IMR-90 (cell line): ENCODE measurements around the gene ADGRB3. TPM values are rescaled to one million over a fixed set of nuclear protein-coding genes. Genes with fewer than 3 reads are reported as not detected.
"Not testable (repeated sequence)": the region's sequence is repeated elsewhere in the genome, so short reads cannot be mapped to it uniquely, and the experiment has no call there.

Source experiments
- ATAC-seq: fragments of 200-7000 bp; cut with Tn5 transposase; 2 replicates; pipeline ENCODE4 v1.9.1; 2020; ENCODE audit warnings: low read depth, mild to moderate bottlenecking, moderate library complexity
- BruUV-seq: library from RNA; stranded (reverse); fragments of 400-500 nt; replicated peaks from 2 replicates; lab custom pipeline; 2021; lab: Mats Ljungman, UMichigan
- CTCF ChIA-PET: fragments of 300-600 bp; formaldehyde crosslinking; extraction: SDS; loops from one replicate; lab custom pipeline; 2021; ENCODE audit warnings: antibody characterized with exemption; lab: Yijun Ruan, JAX
- POLR2A ChIA-PET: fragments of 300-600 bp; sonication (Branson Sonifier 250); formaldehyde crosslinking; loops from one replicate; lab custom pipeline; 2022; ENCODE audit warnings: antibody characterized with exemption; ENCODE audit not compliant: unreplicated experiment; lab: Charles Lee
- DNase-seq: peaks from one replicate; pipeline ENCODE4 v3.0.0; 2013
- H2AFZ ChIP-seq: replicated peaks from 2 replicates; pipeline ENCODE3; 2013; ENCODE audit warnings: low read length, mild to moderate bottlenecking; ENCODE audit not compliant: poor library complexity
- H2AK5ac ChIP-seq: 2 replicates; pipeline ENCODE4 v1.6.1; 2013; ENCODE audit warnings: low read depth, low read length, inconsistent platforms
- H2AK9ac ChIP-seq: replicated peaks from 2 replicates; pipeline ENCODE3; 2013; ENCODE audit warnings: mild to moderate bottlenecking, low read depth, low read length, moderate library complexity; ENCODE audit not compliant: poor library complexity
- H2BK120ac ChIP-seq: 2 replicates; pipeline ENCODE4 v1.6.1; 2013; ENCODE audit warnings: low read depth, low read length, inconsistent platforms
- H2BK15ac ChIP-seq: 3 replicates; pipeline ENCODE4 v1.6.1; 2013; ENCODE audit warnings: low read depth, low read length, inconsistent platforms
- H2BK20ac ChIP-seq: 2 replicates; pipeline ENCODE4 v1.6.1; 2013; ENCODE audit warnings: low read depth, mild to moderate bottlenecking, inconsistent platforms, low read length, moderate library complexity
- H2BK5ac ChIP-seq: 2 replicates; pipeline ENCODE4 v1.6.1; 2013; ENCODE audit warnings: mild to moderate bottlenecking, low read depth, low read length, inconsistent platforms; ENCODE audit not compliant: poor library complexity, severe bottlenecking
- H3K14ac ChIP-seq: replicated peaks from 2 replicates; pipeline ENCODE4 v1.6.1; 2013; ENCODE audit warnings: low read depth, low read length, inconsistent platforms
- H3K18ac ChIP-seq: 2 replicates; pipeline ENCODE4 v1.6.1; 2013; ENCODE audit warnings: low read depth, low read length, control low read depth
- H3K23ac ChIP-seq: 2 replicates; pipeline ENCODE4 v1.6.1; 2013; ENCODE audit warnings: low read depth, low read length, inconsistent platforms
- H3K27ac ChIP-seq: 2 replicates; pipeline ENCODE4 v1.5.1; 2013; ENCODE audit warnings: mild to moderate bottlenecking, control low read depth, low read length; ENCODE audit not compliant: insufficient read depth
- H3K27me3 ChIP-seq: 2 replicates; pipeline ENCODE4 v1.6.1; 2013; ENCODE audit warnings: low read length; ENCODE audit not compliant: control insufficient read depth, insufficient read depth
- H3K36me3 ChIP-seq: 2 replicates; pipeline ENCODE4 v1.6.1; 2013; ENCODE audit warnings: low read length, mixed read lengths; ENCODE audit not compliant: control insufficient read depth, insufficient read depth
- H3K4ac ChIP-seq: 2 replicates; pipeline ENCODE4 v1.6.1; 2013; ENCODE audit warnings: low read depth, low read length, inconsistent platforms
- H3K4me1 ChIP-seq: 2 replicates; pipeline ENCODE4 v1.6.1; 2013; ENCODE audit warnings: low read length, mixed read lengths; ENCODE audit not compliant: control insufficient read depth, insufficient read depth
- H3K4me2 ChIP-seq: 2 replicates; pipeline ENCODE4 v1.6.1; 2013; ENCODE audit warnings: low read depth, mild to moderate bottlenecking, control low read depth, low read length, moderate library complexity
- H3K4me3 ChIP-seq: 2 replicates; pipeline ENCODE4 v1.5.1; 2013; ENCODE audit warnings: low read depth, mild to moderate bottlenecking, control low read depth, low read length, moderate library complexity; ENCODE audit not compliant: insufficient read depth
- H3K56ac ChIP-seq: 2 replicates; pipeline ENCODE4 v1.6.1; 2013; ENCODE audit warnings: low read length, inconsistent platforms; ENCODE audit not compliant: insufficient read depth; ENCODE audit errors: extremely low read depth
- H3K79me1 ChIP-seq, 2 experiments: 2 replicates each; pipeline ENCODE4 v1.6.1; 2013; ENCODE audit warnings: low read length in 2 of 2, inconsistent platforms in 1 of 2, low read depth in 1 of 2
- H3K9ac ChIP-seq: 2 replicates; pipeline ENCODE4 v1.6.1; 2013; ENCODE audit warnings: low read depth, low read length, control low read depth
- H3K9me1 ChIP-seq: 2 replicates; pipeline ENCODE4 v1.6.1; 2013; ENCODE audit warnings: low read length, inconsistent platforms; ENCODE audit not compliant: insufficient read depth
- H3K9me3 ChIP-seq: 2 replicates; pipeline ENCODE4 v1.6.1; 2013; ENCODE audit warnings: low read length; ENCODE audit not compliant: control insufficient read depth, insufficient read depth
- H4K20me1 ChIP-seq: 2 replicates; pipeline ENCODE4 v1.6.1; 2013; ENCODE audit warnings: low read length, inconsistent platforms; ENCODE audit not compliant: insufficient read depth
- H4K5ac ChIP-seq: 2 replicates; pipeline ENCODE4 v1.6.1; 2013; ENCODE audit warnings: mild to moderate bottlenecking, low read depth, low read length, control low read depth
- H4K8ac ChIP-seq, 2 experiments: 2 replicates each; pipeline ENCODE4 v1.6.1; 2013; ENCODE audit warnings: low read depth in 2 of 2, low read length in 2 of 2, control low read depth in 1 of 2, inconsistent platforms in 1 of 2
- H4K91ac ChIP-seq: 2 replicates; pipeline ENCODE4 v1.6.1; 2013; ENCODE audit warnings: low read depth, low read length, inconsistent platforms; ENCODE audit not compliant: insufficient read depth
- WGBS, 2 experiments: methylation state at CpG; one replicate each; pipeline versions ENCODE4 v1.1.5 to v1.1.7; 2013; ENCODE audit warnings: missing lambda C conversion rate in 2 of 2; ENCODE audit not compliant: insufficient read length in 1 of 2; ENCODE audit errors: extremely low coverage in 2 of 2; 5-methylcytosine and 5-hydroxymethylcytosine counted together
- dilution Hi-C: fragments of 300-500 bp; cut with HindIII; formaldehyde crosslinking; loops from one replicate; pipeline ENCODE4 v1.14.3; 2018; ENCODE audit warnings: low sequenced_read_pairs; ENCODE audit not compliant: unreplicated experiment
- in situ Hi-C: fragments of 300-500 bp; cut with MboI; formaldehyde crosslinking; loops from 3 replicates; pipeline ENCODE4 v1.14.3; 2019; ENCODE audit warnings: low sequenced_read_pairs, inconsistent platforms, mixed read lengths
- intact Hi-C: fragments of 100-400 bp; cut with micrococcal nuclease; formaldehyde crosslinking; loops from 2 replicates; pipeline ENCODE4 v1.10.0; 2022
- polyA plus RNA-seq, 3 experiments: library from polyadenylated mRNA; depleted of rRNA; stranded (reverse); fragments of >200 nt; gene quantifications; 2 replicates each; pipeline ENCODE4 v1.2.3, GENCODE V29; 2012; ENCODE audit warnings: low replicate concordance in 1 of 3
- total RNA-seq: library from RNA; depleted of rRNA; stranded (reverse); fragments of >200 nt; gene quantifications from 2 replicates; pipeline ENCODE4 v1.2.3, GENCODE V29; 2012

The ADGRB3 gene
- total and polyA plus RNA-seq, 2 of the 4 experiments (the other 2 are of a cell fraction): not detected

GRCh38 chr6:68883325-68883724 is 248.2 kb downstream of the ADGRB3 start:
- H2BK5ac ChIP-seq, H3K27ac ChIP-seq, H3K4me1 ChIP-seq, POLR2A ChIA-PET, H3K79me1 ChIP-seq, H3K27me3 ChIP-seq, BruUV-seq, H3K4me2 ChIP-seq, H3K9me1 ChIP-seq, H2BK120ac ChIP-seq, in situ Hi-C loops, H2BK20ac ChIP-seq, H2AK5ac ChIP-seq, H4K5ac ChIP-seq, H3K9me3 ChIP-seq, H2AFZ ChIP-seq, H2AK9ac ChIP-seq, dilution Hi-C loops, H3K56ac ChIP-seq, H3K4me3 ChIP-seq, H3K4ac ChIP-seq, H3K23ac ChIP-seq, H3K9ac ChIP-seq, H4K8ac ChIP-seq, H3K18ac ChIP-seq, H2BK15ac ChIP-seq, H4K91ac ChIP-seq, CTCF ChIA-PET, H3K14ac ChIP-seq, intact Hi-C loops, H3K36me3 ChIP-seq, H4K20me1 ChIP-seq, ATAC-seq, DNase-seq: not testable (repeated sequence)
- WGBS, 2 experiments: 100% methylated on average over 1 of the region's 9 CpGs; no CpG with 5 or more reads in 1 of the 2 experiments
